Nephron progenitor cell (in vitro differentiated cells): ENCODE data around the gene AFG3L2.
"Not testable (repeated sequence)": the region's sequence is repeated elsewhere in the genome, so short reads cannot be mapped to it uniquely, and the experiment has no call there.

Experiments
- DNase-seq: peaks from one replicate; pipeline ENCODE4 v3.0.0; 2021
- H3K27ac Mint-ChIP-seq: 2 replicates; pipeline ENCODE4 v1.8.0; 2021; ENCODE audit warnings: mild to moderate bottlenecking, moderate library complexity, mixed read lengths
- H3K27me3 Mint-ChIP-seq: 2 replicates; pipeline ENCODE4 v1.8.0; 2021; ENCODE audit warnings: mild to moderate bottlenecking, low read depth, mixed read lengths; ENCODE audit not compliant: poor library complexity
- H3K36me3 Mint-ChIP-seq: 2 replicates; pipeline ENCODE4 v1.8.0; 2021; ENCODE audit warnings: low read depth, mixed read lengths
- H3K4me1 Mint-ChIP-seq: 2 replicates; pipeline ENCODE4 v1.8.0; 2021; ENCODE audit warnings: mixed read lengths
- H3K4me3 Mint-ChIP-seq: 2 replicates; pipeline ENCODE4 v1.8.0; 2021; ENCODE audit warnings: mild to moderate bottlenecking, moderate library complexity, mixed read lengths
- H3K9me3 Mint-ChIP-seq: 2 replicates; pipeline ENCODE4 v1.8.0; 2021; ENCODE audit warnings: mild to moderate bottlenecking, moderate library complexity, mixed read lengths
- CTCF ChIP-seq: fragments of 200-600 bp; sonication (generic); IDR thresholded peaks from 2 replicates; pipeline ENCODE4 v1.5.0; 2021; ENCODE audit warnings: antibody characterized with exemption

AFG3L2 gene

GRCh38 chr18:12378198-12378558, 1.2 kb upstream of the AFG3L2 start:
- peaks cover 36% of the 10 kb centered on the region for H3K4me1 Mint-ChIP-seq
- peaks cover 11% of the 10 kb centered on the region for H3K9me3 Mint-ChIP-seq
- peak overlapping the region; percentile 95 for H3K4me3 Mint-ChIP-seq
- H3K27me3 Mint-ChIP-seq, H3K36me3 Mint-ChIP-seq: not testable (repeated sequence)
- peak; percentile 19 for DNase-seq
- H3K27ac Mint-ChIP-seq, result peak overlapping the region; percentile 100

GRCh38 chr18:12377556-12378197, 650 bp upstream of the AFG3L2 start:
- peak; percentile 35 for TF ChIP-seq CTCF
- H3K4me1 Mint-ChIP-seq, result peaks cover 39% of the 10 kb centered on the region
- peak overlapping the region; percentile 95 for H3K4me3 Mint-ChIP-seq
- H3K36me3 Mint-ChIP-seq, result peaks cover 7% of the 10 kb centered on the region
- H3K27ac Mint-ChIP-seq, result peak overlapping the region; percentile 100
- no peak for DNase-seq
- H3K9me3 Mint-ChIP-seq, result peaks cover 8% of the 10 kb centered on the region
- H3K27me3 Mint-ChIP-seq, result peaks cover 4% of the 10 kb centered on the region

- Mint-ChIP-seq H3K36me3 (peaks cover 13% of the 10 kb centered on the region), H3K4me1 (peaks cover 39% of the 10 kb centered on the region), H3K27ac (peak overlapping the region; percentile 96), H3K4me3 (peak overlapping the region; percentile 88), H3K9me3 (no peaks in the 10 kb centered on the region), H3K27me3 (peaks cover 4% of the 10 kb centered on the region)
- DNase-seq, result peak; percentile 27
- no peak for TF ChIP-seq CTCF
These were observed 833 bp downstream of the AFG3L2 start for GRCh38 chr18:12376034-12376753.

- Mint-ChIP-seq H3K36me3 (peaks cover 25% of the 10 kb centered on the region), H3K4me1 (peaks cover 42% of the 10 kb centered on the region), H3K27ac (no peak overlapping the region), H3K27me3 (peaks cover 4% of the 10 kb centered on the region), H3K9me3 (no peaks in the 10 kb centered on the region), H3K4me3 (peak overlapping the region; percentile 88)
- TF ChIP-seq CTCF, result no peak
- DNase-seq, result no peak
These were observed 2.6 kb downstream of the AFG3L2 start for GRCh38 chr18:12374401-12374800.

DNA sequence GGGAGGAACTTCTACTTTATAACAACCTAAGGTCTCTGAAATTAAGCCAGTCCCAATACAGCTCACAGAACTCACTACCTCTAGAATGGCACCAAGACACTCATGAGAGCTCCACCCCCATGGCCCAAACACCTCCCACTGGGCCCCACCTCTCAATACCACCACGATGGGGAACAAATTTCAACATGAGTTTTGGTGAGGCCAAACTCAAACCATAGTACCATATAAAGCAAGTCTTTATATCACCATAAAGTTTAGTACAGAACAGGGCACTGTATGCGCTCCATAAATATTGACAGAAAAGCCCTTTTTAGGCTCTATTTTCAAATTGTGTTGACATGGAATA, 3.3 kb downstream of the AFG3L2 start:
- no peak overlapping the region for H3K27ac Mint-ChIP-seq
- TF ChIP-seq CTCF, result no peak
- H3K9me3 Mint-ChIP-seq, result no peaks in the 10 kb centered on the region
- H3K36me3 Mint-ChIP-seq, result peaks cover 32% of the 10 kb centered on the region
- no peak for DNase-seq
- peaks cover 47% of the 10 kb centered on the region for H3K4me1 Mint-ChIP-seq
- no peak overlapping the region for H3K4me3 Mint-ChIP-seq
- H3K27me3 Mint-ChIP-seq, result peaks cover 4% of the 10 kb centered on the region

GRCh38 chr18:12373116-12373770, 3.8 kb downstream of the AFG3L2 start:
- Mint-ChIP-seq H3K4me3 (no peak overlapping the region), H3K4me1 (peaks cover 47% of the 10 kb centered on the region), H3K9me3 (no peaks in the 10 kb centered on the region), H3K27me3 (peaks cover 4% of the 10 kb centered on the region), H3K36me3 (peaks cover 35% of the 10 kb centered on the region), H3K27ac (no peak overlapping the region)
- no peak for TF ChIP-seq CTCF
- DNase-seq, result no peak
